H1 (cell line): ENCODE measurements around the gene PTMS. TPM values are rescaled to one million over a fixed set of nuclear protein-coding genes. Genes with fewer than 3 reads are reported as not detected.
"Not testable (repeated sequence)": the region's sequence is repeated elsewhere in the genome, so short reads cannot be mapped to it uniquely, and the experiment has no call there.

Experiments used
- CTCF ChIA-PET: fragments of 300-600 bp; sonication (Branson Sonifier 250); formaldehyde crosslinking; loops from one replicate; lab custom pipeline; 2021; ENCODE audit not compliant: partially characterized antibody; lab: Charles Lee
- POLR2A ChIA-PET: fragments of 300-600 bp; sonication (Branson Sonifier 250); formaldehyde crosslinking; loops from one replicate; lab custom pipeline; 2021; ENCODE audit warnings: inconsistent platforms; ENCODE audit not compliant: partially characterized antibody; lab: Charles Lee
- DNase-seq, 2 experiments: peaks; one replicate each; pipeline versions ENCODE4 v3.0.0 to v3.0.0-alpha.2; 2010 to 2022; ENCODE audit warnings: low spot score in 2 of 2, low read depth in 1 of 2, mixed read lengths in 1 of 2
- FAIRE-seq: peaks from 2 replicates; lab custom pipeline; 2011; peaks lifted over from hg19 to GRCh38; lab: Jason Lieb, UNC
- H2AFZ ChIP-seq: 2 replicates; pipeline ENCODE4 v1.8.1; 2012; ENCODE audit warnings: low read length, inconsistent platforms
- H2AK5ac ChIP-seq: 2 replicates; pipeline ENCODE4 v1.6.1; 2013; ENCODE audit warnings: low read depth, low read length
- H2BK120ac ChIP-seq: replicated peaks from 2 replicates; pipeline ENCODE3; 2013; ENCODE audit warnings: low read depth, low read length, inconsistent platforms
- H2BK12ac ChIP-seq: 2 replicates; pipeline ENCODE4 v1.6.1; 2013; ENCODE audit warnings: low read depth, low read length
- H2BK15ac ChIP-seq: 2 replicates; pipeline ENCODE4 v1.6.1; 2013; ENCODE audit warnings: low read length
- H2BK20ac ChIP-seq: 2 replicates; pipeline ENCODE4 v1.6.1; 2013; ENCODE audit warnings: low read length
- H2BK5ac ChIP-seq: 2 replicates; pipeline ENCODE4 v1.6.1; 2013; ENCODE audit warnings: low read depth, low read length
- H3K14ac ChIP-seq: 2 replicates; pipeline ENCODE4 v1.6.1; 2013; ENCODE audit warnings: inconsistent platforms; ENCODE audit not compliant: insufficient read length
- H3K18ac ChIP-seq: 2 replicates; pipeline ENCODE4 v1.6.1; 2013; ENCODE audit warnings: low read length; ENCODE audit errors: extremely low read depth
- H3K23ac ChIP-seq: 2 replicates; pipeline ENCODE4 v1.6.1; 2013; ENCODE audit warnings: inconsistent platforms; ENCODE audit not compliant: insufficient read length
- H3K23me2 ChIP-seq: 2 replicates; pipeline ENCODE4 v1.6.1; 2013; ENCODE audit warnings: low read depth, low read length
- H3K27ac ChIP-seq: 2 replicates; pipeline ENCODE4 v1.6.1; 2011; ENCODE audit warnings: low read depth, low read length, inconsistent platforms
- H3K27me3 ChIP-seq, 4 experiments: replicated peaks in 1 of 4; 1 replicate in 1 of 4; 2 replicates in 3 of 4; pipeline versions ENCODE4 v1.6.1 to v1.8.1; 2011 to 2013; ENCODE audit warnings: low read length in 3 of 4, mild to moderate bottlenecking in 3 of 4, inconsistent platforms in 2 of 4, mixed read lengths in 2 of 4, moderate library complexity in 1 of 4; ENCODE audit not compliant: control insufficient read depth in 3 of 4, insufficient read depth in 3 of 4; ENCODE audit errors: extremely low read depth in 1 of 4
- H3K36me3 ChIP-seq, 4 experiments: 2 replicates each; pipeline versions ENCODE4 v1.6.1 to v1.8.1; 2011 to 2013; ENCODE audit warnings: mild to moderate bottlenecking in 4 of 4, low read length in 3 of 4, moderate library complexity in 2 of 4, control low read depth in 1 of 4, inconsistent platforms in 1 of 4; ENCODE audit not compliant: insufficient read depth in 4 of 4, control insufficient read depth in 2 of 4
- H3K4ac ChIP-seq: replicated peaks from 2 replicates; pipeline ENCODE3; 2013; ENCODE audit warnings: low read length, low read depth, mixed read lengths, inconsistent platforms; ENCODE audit not compliant: insufficient read length
- H3K4me1 ChIP-seq, 4 experiments: replicated peaks in 1 of 4; 1 replicate in 1 of 4; 2 replicates in 3 of 4; pipeline versions ENCODE4 v1.6.1 to v1.8.1; 2011 to 2013; ENCODE audit warnings: low read length in 3 of 4, inconsistent platforms in 2 of 4, mixed read lengths in 1 of 4; ENCODE audit not compliant: insufficient read depth in 4 of 4, control insufficient read depth in 3 of 4
- H3K4me2 ChIP-seq, 2 experiments: 2 replicates each; pipeline versions ENCODE4 v1.6.1 to v1.8.1; 2011 to 2013; ENCODE audit warnings: low read depth in 2 of 2, low read length in 2 of 2, control low read depth in 1 of 2, inconsistent platforms in 1 of 2, mild to moderate bottlenecking in 1 of 2; ENCODE audit not compliant: insufficient read depth in 1 of 2
- H3K4me3 ChIP-seq, 4 experiments: fragments of 200-600, 300-600 bp in 1 of 4; sonication (generic), shearing (Covaris generic), sonication (Bioruptor Twin) in 1 of 4; 2 replicates each; pipeline versions ENCODE4 v1.5.1 to v1.8.1; 2011 to 2016; ENCODE audit warnings: low read length in 4 of 4, low read depth in 3 of 4, control low read depth in 2 of 4, inconsistent platforms in 2 of 4, mild to moderate bottlenecking in 2 of 4, mixed read lengths in 1 of 4, moderate library complexity in 1 of 4; ENCODE audit not compliant: insufficient read depth in 2 of 4; ENCODE audit errors: extremely low read depth in 1 of 4
- H3K56ac ChIP-seq: replicated peaks from 2 replicates; pipeline ENCODE3; 2013; ENCODE audit warnings: low read depth, mild to moderate bottlenecking, mixed read lengths, low read length, inconsistent platforms; ENCODE audit not compliant: insufficient read length
- H3K79me1 ChIP-seq: 2 replicates; pipeline ENCODE4 v1.6.1; 2013; ENCODE audit warnings: low read depth, low read length, control low read depth
- H3K79me2 ChIP-seq, 2 experiments: 2 replicates each; pipeline versions ENCODE4 v1.6.1 to v1.8.1; 2012 to 2013; ENCODE audit warnings: low read length in 2 of 2, mild to moderate bottlenecking in 2 of 2, inconsistent platforms in 1 of 2; ENCODE audit not compliant: insufficient read depth in 2 of 2, control insufficient read depth in 1 of 2
- H3K9ac ChIP-seq, 4 experiments: replicated peaks in 1 of 4; 1 replicate in 1 of 4; 2 replicates in 3 of 4; pipeline versions ENCODE4 v1.6.1 to v1.8.1; 2011 to 2013; ENCODE audit warnings: low read depth in 3 of 4, low read length in 3 of 4, control low read depth in 2 of 4, mild to moderate bottlenecking in 2 of 4, moderate library complexity in 2 of 4, inconsistent platforms in 1 of 4; ENCODE audit errors: extremely low read depth in 1 of 4
- H3K9me3 ChIP-seq, 2 experiments: 2 replicates each; pipeline versions ENCODE4 v1.6.1 to v1.8.1; 2012 to 2013; ENCODE audit warnings: mild to moderate bottlenecking in 2 of 2, moderate library complexity in 2 of 2, control low read depth in 1 of 2, inconsistent platforms in 1 of 2, low read depth in 1 of 2, low read length in 1 of 2, mixed read lengths in 1 of 2; ENCODE audit not compliant: insufficient read depth in 2 of 2
- H4K20me1 ChIP-seq, 2 experiments: replicated peaks in 1 of 2; 2 replicates each; pipeline versions ENCODE3 to v1.8.1; 2011 to 2013; ENCODE audit warnings: inconsistent platforms in 2 of 2, low read length in 2 of 2, mild to moderate bottlenecking in 1 of 2; ENCODE audit not compliant: insufficient read depth in 2 of 2, control insufficient read depth in 1 of 2
- H4K5ac ChIP-seq: 2 replicates; pipeline ENCODE4 v1.6.1; 2013; ENCODE audit warnings: low read length, low read depth, mixed read lengths, inconsistent platforms; ENCODE audit not compliant: insufficient read length
- H4K8ac ChIP-seq: 2 replicates; pipeline ENCODE4 v1.8.0; 2013; ENCODE audit warnings: mild to moderate bottlenecking, moderate library complexity, low read length, inconsistent platforms; ENCODE audit not compliant: insufficient read depth; ENCODE audit errors: extremely low read depth
- H4K91ac ChIP-seq: replicated peaks from 2 replicates; pipeline ENCODE3; 2013; ENCODE audit warnings: low read length, mixed read lengths, inconsistent platforms; ENCODE audit not compliant: insufficient read length
- EZH2 ChIP-seq: fragments of 200-600 bp; sonication (generic); IDR thresholded peaks from 2 replicates; pipeline ENCODE4 v1.7.1; 2012; ENCODE audit warnings: low read depth, mild to moderate bottlenecking, moderate library complexity, low read length, inconsistent platforms; ENCODE audit not compliant: severe bottlenecking
- GABPA ChIP-seq: IDR thresholded peaks from 2 replicates; pipeline ENCODE4 v1.6.1; 2011; ENCODE audit warnings: mild to moderate bottlenecking, low read length, moderate library complexity, borderline replicate concordance; ENCODE audit not compliant: insufficient read depth
- POLR2AphosphoS5 ChIP-seq: IDR thresholded peaks from 2 replicates; pipeline ENCODE4 v1.6.1; 2011; ENCODE audit warnings: low read depth, low read length
- RXRA ChIP-seq: IDR thresholded peaks from 2 replicates; pipeline ENCODE4 v1.6.1; 2011; ENCODE audit warnings: low read depth, mild to moderate bottlenecking, low read length, moderate library complexity; ENCODE audit not compliant: insufficient read depth
- SRF ChIP-seq: IDR thresholded peaks from 2 replicates; pipeline ENCODE4 v1.6.1; 2011; ENCODE audit warnings: mild to moderate bottlenecking, low read depth, low read length, moderate library complexity
- TBP ChIP-seq: IDR thresholded peaks from 2 replicates; pipeline ENCODE4 v1.6.1; 2011; ENCODE audit warnings: low read depth, low read length, improper control_type of control experiment
- WGBS, 2 experiments: shearing (Covaris generic) in 1 of 2; methylation state at CpG; one replicate each; pipeline versions ENCODE4 v1.1.6 to v1.1.7; 2013 to 2015; ENCODE audit warnings: low lambda C conversion rate in 2 of 2, mixed read lengths in 2 of 2, inconsistent platforms in 1 of 2, low coverage in 1 of 2, missing lambda C conversion rate in 1 of 2; ENCODE audit not compliant: insufficient replicate concordance in 2 of 2, insufficient coverage in 1 of 2, insufficient read length in 1 of 2; ENCODE audit errors: extremely low coverage in 1 of 2, missing lambda C conversion rate in 1 of 2; 5-methylcytosine and 5-hydroxymethylcytosine counted together
- polyA plus RNA-seq, 7 experiments: library from polyadenylated mRNA; depleted of rRNA in 3 of 7; stranded (reverse) in 5 of 7; unstranded in 2 of 7; fragments of >200 nt in 5 of 7; fragments of 200-250 nt in 2 of 7; gene quantifications; 1 replicate in 5 of 7; 2 replicates in 1 of 7; 4 replicates in 1 of 7; pipeline versions ENCODE4 v1.2.1 to v1.2.3, GENCODE V29; 2011 to 2013; ENCODE audit warnings: missing spikeins in 2 of 7, mixed read lengths in 2 of 7
- total RNA-seq: library from RNA; stranded (reverse); fragmentation: NEBNext Ultra II Directional; extraction: Animal tissue kit (Norgen Biotek cat#: 25700); gene quantifications from 2 replicates; pipeline ENCODE4 v1.2.1, GENCODE V29; 2021

PTMS gene
- total and polyA plus RNA-seq, 2 of the 8 experiments (the other 6 are each of a cell fraction or from before 2014, with no cell fraction given), result 444 to 553 TPM

GRCh38 chr12:6736754-6737153 lies 29.4 kb upstream of the PTMS start (continued):
- TF ChIP-seq POLR2AphosphoS5 (no peak), RXRA (no peak), GABPA (no peak), TBP (no peak), EZH2 (no peak), SRF (no peak)

- not testable (repeated sequence) for H2BK20ac ChIP-seq, H3K56ac ChIP-seq, H3K9ac ChIP-seq, H3K27ac ChIP-seq, H3K4ac ChIP-seq, H3K18ac ChIP-seq, H2BK120ac ChIP-seq, H3K79me1 ChIP-seq, H3K23me2 ChIP-seq, H4K20me1 ChIP-seq, H3K4me2 ChIP-seq, H3K9me3 ChIP-seq, H2BK12ac ChIP-seq, FAIRE-seq, H2AFZ ChIP-seq, H2BK15ac ChIP-seq, H2AK5ac ChIP-seq, H4K8ac ChIP-seq, H3K27me3 ChIP-seq, H2BK5ac ChIP-seq, H3K79me2 ChIP-seq, H3K14ac ChIP-seq, H4K91ac ChIP-seq, H3K4me3 ChIP-seq, H3K23ac ChIP-seq, H3K4me1 ChIP-seq, H4K5ac ChIP-seq, DNase-seq
- 85% methylated on average over 12 of the region's 12 CpGs; no CpG with 5 or more reads in 1 of the 2 experiments for WGBS, 2 experiments
- ChIA-PET CTCF (interaction anchor here (0.6 to 1.9 kb wide), 2 partner anchors 82 to 131 kb away, joined by 3 to 5 read pairs; no protein-coding TSS in a partner anchor), POLR2A (interaction anchor here (0.9 to 1.6 kb wide), 3 partner anchors 10 to 92 kb away, joined by 3 to 10 read pairs (median 3); partner anchors contain the start of gene MLF2)
- H3K36me3 ChIP-seq, result peaks cover 0 to 15% (median 4%) of the 10 kb centered on the region in 4 experiments; a peak in 6 of 8 replicates
Observed at GRCh38 chr12:6742080-6742479, 24.1 kb upstream of the PTMS start.
